ENCODE results near the gene MORN1.

MORN1 gene

GRCh38 chr1:2373551-2374251 is 17.7 kb downstream of the MORN1 start:
- H3K4me3 ChIP-seq (ENCODE audit: low read depth, low read length), result no peak overlapping the region
- no peak for DNase-seq (ENCODE audit: low read depth)
- TF ChIP-seq CTCF (conservative IDR thresholded peaks at IDR 0.05; ENCODE audit: low read depth, low read length), result peak; percentile 37

- no peak for DNase-seq (ENCODE audit: low read depth)
- no peak for TF ChIP-seq CTCF (conservative IDR thresholded peaks at IDR 0.05; ENCODE audit: low read depth, low read length)
- H3K4me3 ChIP-seq (ENCODE audit: low read depth, low read length), result no peak overlapping the region
These were observed 18.5 kb downstream of the MORN1 start for GRCh38 chr1:2372551-2373490.

DNA sequence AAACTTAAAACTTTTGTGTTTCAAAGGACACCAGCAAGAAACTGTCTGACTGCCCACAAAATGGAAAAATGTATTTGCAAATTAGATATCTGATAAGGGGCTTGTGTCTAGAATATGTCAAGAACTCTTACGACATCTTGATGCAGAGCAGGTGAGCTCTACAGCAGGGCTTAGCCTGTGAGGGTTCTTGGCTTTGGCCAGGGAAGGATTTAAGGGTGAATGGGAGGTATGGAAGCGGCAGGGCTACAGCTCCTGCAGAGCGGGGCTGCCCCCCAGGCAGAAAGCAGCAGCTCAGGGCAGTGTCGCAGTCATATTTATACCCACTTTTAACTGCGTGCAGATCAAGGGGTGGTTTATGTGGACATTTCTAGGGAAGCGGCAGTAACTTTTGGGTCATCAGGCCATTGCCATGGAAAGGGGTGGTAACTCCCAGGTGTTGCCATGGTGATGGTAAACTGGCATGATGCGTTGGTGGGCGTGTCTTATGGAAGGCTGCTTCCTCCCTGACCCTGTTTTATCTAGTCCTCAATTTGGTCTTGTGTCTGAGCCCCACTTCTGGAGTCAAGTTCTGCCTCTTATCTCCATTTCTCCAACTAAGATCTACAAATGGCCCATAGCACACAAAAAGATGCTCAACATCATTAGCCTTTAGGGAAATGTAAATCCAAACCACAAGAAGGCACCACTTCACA is 23.2 kb downstream of the MORN1 start:
- no peak for DNase-seq (ENCODE audit: low read depth)
- no peak for TF ChIP-seq CTCF (conservative IDR thresholded peaks at IDR 0.05; ENCODE audit: low read depth, low read length)
- H3K4me3 ChIP-seq (ENCODE audit: low read depth, low read length), result no peak overlapping the region

DNA sequence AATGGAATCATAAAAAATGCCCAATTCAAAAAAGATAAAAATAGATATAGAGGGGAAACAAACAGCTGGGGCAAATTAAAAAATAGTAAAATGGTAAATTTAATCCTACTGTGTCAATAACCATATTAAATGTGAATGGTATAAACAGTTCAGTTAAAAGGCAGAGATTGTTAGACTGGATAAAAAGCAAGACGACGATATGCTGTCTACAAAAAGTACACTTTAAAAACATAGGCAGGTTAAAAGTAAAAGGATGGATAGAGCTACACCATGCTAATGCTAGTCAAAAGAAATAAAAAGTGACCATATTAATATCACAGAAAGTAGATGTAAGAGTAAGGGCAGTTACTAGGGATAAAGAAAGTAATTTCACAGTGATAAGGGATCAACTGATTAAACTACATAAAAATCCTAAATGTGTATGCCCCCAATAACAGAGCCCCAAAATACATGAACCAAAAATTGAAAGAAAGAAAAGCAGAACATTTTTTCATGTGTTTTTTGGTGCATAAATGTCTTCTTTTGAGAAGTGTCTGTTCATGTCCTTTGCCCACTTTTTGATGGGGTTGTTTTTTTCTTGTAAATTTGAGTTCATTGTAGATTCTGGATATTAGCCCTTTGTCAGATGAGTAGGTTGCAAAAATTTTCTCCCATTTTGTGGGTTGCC is 27.4 kb downstream of the MORN1 start:
- no peak for DNase-seq (ENCODE audit: low read depth)
- no peak overlapping the region for H3K4me3 ChIP-seq (ENCODE audit: low read depth, low read length)
- no peak for TF ChIP-seq CTCF (conservative IDR thresholded peaks at IDR 0.05; ENCODE audit: low read depth, low read length)

GRCh38 chr1:2360588-2361364 is 30.6 kb downstream of the MORN1 start:
- H3K4me3 ChIP-seq (ENCODE audit: low read depth, low read length), result no peak overlapping the region
- no peak for DNase-seq (ENCODE audit: low read depth)
- no peak for TF ChIP-seq CTCF (conservative IDR thresholded peaks at IDR 0.05; ENCODE audit: low read depth, low read length)

Data from choroid plexus epithelial cell (primary cell).